CD4-positive, alpha-beta T cell treated with Interleukin-15 for 4 hours (primary cell): ENCODE data around the gene MRTFA.

Source experiments
- DNase-seq: peaks from one replicate; pipeline ENCODE4 v3.0.0-alpha.2; 2020; ENCODE audit warnings: low spot score

MRTFA gene

DNA sequence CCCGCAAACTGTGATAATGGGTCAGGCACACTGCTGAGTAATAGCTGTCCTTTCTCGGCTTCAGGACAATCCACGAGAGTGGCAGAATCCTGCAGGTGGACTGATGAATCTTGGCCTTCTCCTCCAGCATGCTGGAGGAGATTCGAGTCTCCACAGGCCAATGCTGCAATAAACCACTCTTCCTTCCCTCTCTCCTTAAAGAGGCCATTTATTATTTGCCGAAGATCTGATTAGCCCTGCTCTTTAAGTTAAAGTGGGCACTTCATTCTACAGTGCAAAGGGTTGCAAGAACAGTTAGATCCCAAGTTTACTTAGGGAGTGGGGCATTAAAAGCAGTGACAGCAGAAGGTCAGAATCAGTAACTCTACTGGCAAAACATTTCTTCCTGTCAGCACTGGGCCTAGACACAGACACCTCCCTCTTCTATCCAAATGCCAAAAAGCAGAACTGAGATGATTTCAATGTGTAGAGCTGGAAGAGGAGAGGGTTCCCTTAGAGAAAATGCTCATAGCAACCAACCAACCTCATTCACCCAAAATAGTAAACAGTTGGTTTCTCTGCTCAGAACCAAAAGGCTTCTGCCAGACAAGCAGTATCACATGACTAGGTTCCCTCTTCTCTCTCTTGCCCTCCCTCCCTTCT lies 144.4 kb downstream of the MRTFA start:
- DNase-seq = peak; percentile 30

DNA sequence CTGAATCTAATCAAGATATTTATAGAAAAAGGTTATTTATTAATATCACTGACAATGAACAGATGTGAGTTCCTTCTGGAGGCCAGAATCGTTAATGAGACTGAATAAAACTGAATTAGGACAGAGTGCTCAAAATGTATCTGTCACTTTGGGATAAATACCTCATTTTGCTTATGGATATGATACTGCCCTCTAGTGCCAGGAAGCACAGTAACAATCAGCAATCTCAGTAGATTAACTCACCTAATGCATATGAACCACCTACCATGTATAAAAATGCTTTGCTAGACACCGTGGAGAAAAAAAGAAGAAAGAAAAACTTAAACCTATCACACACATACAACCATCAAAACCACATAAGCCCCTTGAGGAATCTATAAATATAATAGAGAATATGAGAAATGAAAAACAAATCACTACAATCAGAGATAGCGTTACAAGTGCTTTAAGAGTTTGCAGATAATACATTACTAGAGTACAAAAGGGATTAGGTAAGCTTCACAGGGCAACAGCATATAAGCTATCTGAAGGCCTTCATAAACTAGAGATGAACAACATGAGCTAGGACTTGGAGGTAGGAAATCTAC lies 148.8 kb downstream of the MRTFA start:
- DNase-seq = peak; percentile 50

- no peak for DNase-seq
These were observed 149.4 kb downstream of the MRTFA start for GRCh38 chr22:40486962-40487602.

- no peak for DNase-seq
These were observed 150.5 kb downstream of the MRTFA start for GRCh38 chr22:40485813-40486667.

DNA sequence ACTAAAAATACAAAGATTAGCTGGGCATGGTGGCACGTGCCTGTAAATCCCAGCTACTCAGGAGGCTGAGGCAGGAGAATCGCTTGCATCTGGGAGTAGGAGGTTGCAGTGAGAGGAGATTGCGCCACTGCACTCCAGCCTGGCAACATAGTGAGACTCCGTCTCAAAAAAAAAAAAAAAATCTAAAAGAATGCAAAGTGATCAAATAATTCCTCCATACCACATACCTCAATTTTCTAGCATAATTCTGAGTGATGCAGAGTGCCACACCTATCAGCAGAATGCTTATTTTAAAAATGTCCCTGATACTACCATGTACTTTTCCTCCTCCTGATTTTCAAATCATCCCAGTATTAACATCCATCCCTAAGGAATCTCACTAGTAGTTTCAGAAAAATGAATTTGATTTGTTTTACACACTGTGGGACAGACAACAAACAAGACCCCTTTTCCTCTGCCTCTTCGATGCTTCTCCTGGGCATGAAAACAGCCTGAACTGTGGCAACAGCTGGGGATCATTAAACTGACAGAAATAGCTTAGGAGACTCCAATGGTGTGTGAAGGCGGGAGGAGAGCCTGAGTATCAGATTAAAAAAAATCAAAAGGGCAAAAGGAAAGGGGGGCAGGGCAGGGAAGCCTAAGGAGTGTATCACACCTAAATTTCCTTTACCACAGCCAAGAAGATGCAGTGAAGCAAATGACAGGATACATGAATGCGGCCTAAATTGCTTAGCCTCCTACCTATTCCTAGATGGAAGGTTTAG lies 151.4 kb downstream of the MRTFA start:
- no peak for DNase-seq

DNA sequence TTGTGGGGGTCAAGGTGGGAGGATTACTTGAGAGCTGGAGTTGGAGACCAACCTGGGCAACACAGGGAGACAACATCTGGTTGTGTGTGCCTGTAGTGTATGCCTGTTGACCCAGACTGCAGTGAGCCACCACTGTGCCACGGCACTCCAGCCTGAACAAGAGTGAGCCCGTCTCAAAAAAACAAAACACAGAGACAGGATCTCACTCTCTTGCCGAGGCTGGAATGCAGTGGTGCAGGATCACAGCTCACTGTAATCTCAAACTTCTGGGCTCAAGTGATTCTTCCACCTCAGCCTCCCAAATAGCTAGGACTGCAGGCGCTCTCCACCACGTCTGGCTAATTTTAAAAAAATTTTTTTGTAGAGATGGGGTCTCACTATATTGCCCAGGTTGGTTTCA lies 153.6 kb downstream of the MRTFA start:
- DNase-seq = no peak

- no peak for DNase-seq
These were observed 154.1 kb downstream of the MRTFA start for GRCh38 chr22:40482391-40482790.

- DNase-seq = no peak
These were observed 155.5 kb downstream of the MRTFA start for GRCh38 chr22:40480996-40481395.

GRCh38 chr22:40479887-40480538 lies 156.5 kb downstream of the MRTFA start:
- DNase-seq = no peak

- no peak for DNase-seq
These were observed 157.3 kb downstream of the MRTFA start for GRCh38 chr22:40479126-40479800.

- DNase-seq = no peak
These were observed 158.0 kb downstream of the MRTFA start for GRCh38 chr22:40478338-40479125.

GRCh38 chr22:40477683-40478337 lies 158.7 kb downstream of the MRTFA start:
- DNase-seq = no peak

DNA sequence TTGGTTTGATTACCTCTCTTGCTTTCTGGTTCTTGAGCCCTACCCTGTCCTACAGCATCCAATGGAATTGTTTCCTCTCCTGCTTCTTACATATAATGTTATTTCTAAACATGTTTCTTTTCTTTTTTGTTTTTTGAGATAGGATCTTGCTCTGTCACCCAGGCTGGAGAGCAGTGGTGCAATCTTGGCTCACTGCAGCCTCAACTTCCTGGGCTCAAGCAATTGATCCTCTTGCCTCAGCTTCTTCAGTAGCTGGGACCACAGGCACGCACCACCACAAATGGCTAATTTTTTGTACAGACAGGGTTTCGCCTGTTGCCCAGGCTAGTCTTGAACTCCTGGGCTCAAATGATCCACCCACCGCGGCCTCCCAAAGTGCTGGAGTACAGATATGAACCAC lies 160.2 kb downstream of the MRTFA start:
- DNase-seq = no peak

GRCh38 chr22:40473703-40474102 lies 162.8 kb downstream of the MRTFA start:
- DNase-seq = no peak

DNA sequence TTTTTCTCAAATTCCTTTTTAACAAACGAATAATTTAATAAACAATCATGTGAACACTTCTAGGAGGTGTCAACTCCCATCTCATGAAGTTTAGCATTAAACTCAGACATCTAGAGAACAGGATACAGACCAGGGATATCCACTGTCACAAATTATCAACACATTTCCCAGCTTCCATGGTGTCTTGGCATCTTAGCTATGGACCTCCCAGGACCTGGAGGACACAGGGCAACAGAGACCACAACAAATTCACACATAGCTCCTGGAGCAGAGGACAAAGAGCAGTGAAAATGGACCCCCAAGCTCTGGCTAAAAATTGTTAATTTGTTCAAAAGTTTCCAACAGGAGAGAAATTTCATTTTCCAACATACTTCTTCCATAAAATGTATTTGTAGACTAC lies 163.9 kb downstream of the MRTFA start:
- DNase-seq = no peak

- no peak for DNase-seq
These were observed 164.5 kb downstream of the MRTFA start for GRCh38 chr22:40472051-40472450.

GRCh38 chr22:40469181-40469580 lies 167.3 kb downstream of the MRTFA start:
- DNase-seq = no peak

DNA sequence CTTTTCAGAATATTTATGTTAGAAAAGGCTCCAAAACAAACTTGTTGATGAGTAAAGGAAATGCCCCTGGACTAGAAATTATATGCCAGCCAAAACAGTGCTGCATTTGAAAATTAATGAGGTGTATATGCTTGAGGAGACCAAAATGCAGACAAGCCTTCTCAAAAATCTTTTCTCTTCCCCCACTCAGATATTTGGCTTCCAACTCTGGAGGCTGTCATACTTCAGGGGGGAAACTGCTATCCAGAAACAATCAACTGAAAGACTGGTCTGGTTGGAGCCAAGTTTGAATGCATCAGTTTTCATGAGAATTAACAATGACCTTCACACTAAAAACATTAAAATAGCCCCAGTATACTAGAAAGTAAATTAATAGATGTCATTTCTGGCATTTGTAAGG lies 167.9 kb downstream of the MRTFA start:
- DNase-seq = no peak

DNA sequence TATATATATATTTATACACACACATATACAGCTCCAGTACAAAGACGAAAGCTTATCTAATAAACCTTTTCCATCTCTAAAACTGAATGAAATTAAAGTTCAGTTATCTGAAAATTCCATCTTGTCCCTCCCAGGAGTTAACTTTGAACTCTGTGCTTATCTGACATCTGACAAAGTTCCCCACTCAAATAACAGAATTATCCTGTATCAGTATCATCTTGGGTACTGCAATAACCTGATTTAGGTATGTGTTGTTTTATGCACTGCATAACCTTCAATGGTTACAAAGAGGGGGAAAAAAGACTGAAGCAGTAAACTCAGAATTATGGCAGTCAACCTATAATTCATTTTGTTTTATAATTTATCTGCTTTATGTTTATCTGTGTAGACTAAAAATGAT lies 169.5 kb downstream of the MRTFA start:
- no peak for DNase-seq

GRCh38 chr22:40463683-40464082 lies 172.8 kb downstream of the MRTFA start:
- DNase-seq = peak; percentile 71
